Type B pancreatic cell (in vitro differentiated cells): Measurements from ENCODE around the gene MLST8. TPM values are rescaled to one million over a fixed set of nuclear protein-coding genes. Genes with fewer than 3 reads are reported as not detected.

ENCODE experiments used
- DNase-seq: peaks from one replicate; pipeline ENCODE4 v3.0.0; 2021; ENCODE audit warnings: mixed read lengths; ENCODE audit not compliant: unreplicated experiment; ENCODE audit errors: extremely low spot score
- H3K27ac Mint-ChIP-seq: 2 replicates; pipeline ENCODE4 v1.8.0; 2021; ENCODE audit warnings: mild to moderate bottlenecking, mixed read lengths
- H3K27me3 Mint-ChIP-seq: 2 replicates; pipeline ENCODE4 v1.8.0; 2021; ENCODE audit warnings: mixed read lengths
- H3K36me3 Mint-ChIP-seq: 2 replicates; pipeline ENCODE4 v1.8.0; 2021; ENCODE audit warnings: mixed read lengths
- H3K4me1 Mint-ChIP-seq: one replicate; pipeline ENCODE4 v1.8.0; 2021; ENCODE audit warnings: mixed read lengths; ENCODE audit not compliant: unreplicated experiment
- H3K4me3 Mint-ChIP-seq: 2 replicates; pipeline ENCODE4 v1.8.0; 2021; ENCODE audit warnings: mild to moderate bottlenecking, mixed read lengths
- H3K9me3 Mint-ChIP-seq: 2 replicates; pipeline ENCODE4 v1.8.0; 2021; ENCODE audit warnings: mixed read lengths
- CTCF ChIP-seq: fragments of 200-600 bp; sonication (generic); conservative IDR thresholded peaks from 2 replicates; pipeline ENCODE4 v1.5.0; 2021; ENCODE audit warnings: antibody characterized with exemption, mild to moderate bottlenecking
- total RNA-seq: library from RNA; stranded (reverse); gene quantifications from 2 replicates; pipeline ENCODE4 v1.2.1, GENCODE V29; 2021; ENCODE audit warnings: low replicate concordance

MLST8 gene
- total RNA-seq, 1 donor from 2014 or later = 56.8 TPM

- no peak for TF ChIP-seq CTCF
- H3K36me3 Mint-ChIP-seq = peaks cover 4% of the 10 kb centered on the region
- H3K27me3 Mint-ChIP-seq = no peaks in the 10 kb centered on the region
- no peak overlapping the region for H3K27ac Mint-ChIP-seq
- no peak for DNase-seq
- H3K4me1 Mint-ChIP-seq = no peaks in the 10 kb centered on the region
- H3K4me3 Mint-ChIP-seq = no peak overlapping the region
- H3K9me3 Mint-ChIP-seq = no peaks in the 10 kb centered on the region
Measured at GRCh38 chr16:2174396-2175131, 30.7 kb upstream of the MLST8 start.

- peaks cover 4% of the 10 kb centered on the region for H3K36me3 Mint-ChIP-seq
- no peak for TF ChIP-seq CTCF
- no peak overlapping the region for H3K4me3 Mint-ChIP-seq
- H3K9me3 Mint-ChIP-seq = no peaks in the 10 kb centered on the region
- DNase-seq = no peak
- no peak overlapping the region for H3K27ac Mint-ChIP-seq
- H3K27me3 Mint-ChIP-seq = no peaks in the 10 kb centered on the region
- no peaks in the 10 kb centered on the region for H3K4me1 Mint-ChIP-seq
Measured at GRCh38 chr16:2175454-2175853, 29.8 kb upstream of the MLST8 start.

GRCh38 chr16:2176047-2176446 lies 29.2 kb upstream of the MLST8 start:
- Mint-ChIP-seq H3K27ac (no peak overlapping the region), H3K27me3 (no peaks in the 10 kb centered on the region), H3K9me3 (no peaks in the 10 kb centered on the region), H3K36me3 (peaks cover 4% of the 10 kb centered on the region), H3K4me1 (no peaks in the 10 kb centered on the region), H3K4me3 (no peak overlapping the region)
- no peak for TF ChIP-seq CTCF
- no peak for DNase-seq

GRCh38 chr16:2177101-2177500 lies 28.2 kb upstream of the MLST8 start:
- H3K4me1 Mint-ChIP-seq = peaks cover 3% of the 10 kb centered on the region
- H3K9me3 Mint-ChIP-seq = no peaks in the 10 kb centered on the region
- H3K36me3 Mint-ChIP-seq = peaks cover 4% of the 10 kb centered on the region
- DNase-seq = no peak
- H3K4me3 Mint-ChIP-seq = no peak overlapping the region
- no peak overlapping the region for H3K27ac Mint-ChIP-seq
- TF ChIP-seq CTCF = no peak
- H3K27me3 Mint-ChIP-seq = no peaks in the 10 kb centered on the region

- TF ChIP-seq CTCF = no peak
- no peaks in the 10 kb centered on the region for H3K27me3 Mint-ChIP-seq
- H3K4me1 Mint-ChIP-seq = peaks cover 3% of the 10 kb centered on the region
- H3K9me3 Mint-ChIP-seq = no peaks in the 10 kb centered on the region
- no peak overlapping the region for H3K4me3 Mint-ChIP-seq
- peaks cover 4% of the 10 kb centered on the region for H3K36me3 Mint-ChIP-seq
- no peak for DNase-seq
- H3K27ac Mint-ChIP-seq = no peak overlapping the region
Measured at GRCh38 chr16:2177561-2177960, 27.7 kb upstream of the MLST8 start.
